Measurements from ENCODE around the gene CHAMP1.

CHAMP1 gene

DNA sequence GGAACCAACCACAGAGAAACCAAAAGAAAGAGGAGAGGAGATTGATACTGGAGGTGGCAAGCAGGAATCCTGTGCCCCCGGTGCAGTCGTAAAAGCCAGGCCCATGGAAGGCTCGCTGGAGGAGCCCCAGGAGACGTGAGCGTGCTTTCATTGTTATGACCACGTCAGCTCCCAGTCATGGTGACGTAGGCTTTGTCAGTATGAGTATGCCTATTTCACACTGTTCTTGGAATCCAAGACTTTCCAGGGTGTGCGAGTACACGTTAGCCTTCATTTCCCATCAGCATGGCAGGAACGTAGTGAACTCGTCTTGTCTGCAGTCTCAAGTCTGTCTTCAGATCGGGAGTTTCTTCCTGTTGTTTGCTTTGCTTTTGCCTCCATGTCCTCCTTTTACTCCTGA, 15.4 kb upstream of the CHAMP1 start:
- TF ChIP-seq, protein P1, sequence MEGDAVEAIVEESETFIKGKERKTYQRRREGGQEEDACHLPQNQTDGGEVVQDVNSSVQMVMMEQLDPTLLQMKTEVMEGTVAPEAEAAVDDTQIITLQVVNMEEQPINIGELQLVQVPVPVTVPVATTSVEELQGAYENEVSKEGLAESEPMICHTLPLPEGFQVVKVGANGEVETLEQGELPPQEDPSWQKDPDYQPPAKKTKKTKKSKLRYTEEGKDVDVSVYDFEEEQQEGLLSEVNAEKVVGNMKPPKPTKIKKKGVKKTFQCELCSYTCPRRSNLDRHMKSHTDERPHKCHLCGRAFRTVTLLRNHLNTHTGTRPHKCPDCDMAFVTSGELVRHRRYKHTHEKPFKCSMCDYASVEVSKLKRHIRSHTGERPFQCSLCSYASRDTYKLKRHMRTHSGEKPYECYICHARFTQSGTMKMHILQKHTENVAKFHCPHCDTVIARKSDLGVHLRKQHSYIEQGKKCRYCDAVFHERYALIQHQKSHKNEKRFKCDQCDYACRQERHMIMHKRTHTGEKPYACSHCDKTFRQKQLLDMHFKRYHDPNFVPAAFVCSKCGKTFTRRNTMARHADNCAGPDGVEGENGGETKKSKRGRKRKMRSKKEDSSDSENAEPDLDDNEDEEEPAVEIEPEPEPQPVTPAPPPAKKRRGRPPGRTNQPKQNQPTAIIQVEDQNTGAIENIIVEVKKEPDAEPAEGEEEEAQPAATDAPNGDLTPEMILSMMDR (conservative IDR thresholded peaks at IDR 0.05; ENCODE audit: low read depth, low read length), result no peak
- no peak overlapping the region for H3K4me3 ChIP-seq (ENCODE audit: low read length)
- no peak for DNase-seq (ENCODE audit: low read depth)

- TF ChIP-seq, protein P1 (conservative IDR thresholded peaks at IDR 0.05; ENCODE audit: low read depth, low read length), result no peak
- H3K4me3 ChIP-seq (ENCODE audit: low read length), result no peak overlapping the region
- no peak for DNase-seq (ENCODE audit: low read depth)
Observed at GRCh38 chr13:114299604-114300305, 14.5 kb upstream of the CHAMP1 start.

DNA sequence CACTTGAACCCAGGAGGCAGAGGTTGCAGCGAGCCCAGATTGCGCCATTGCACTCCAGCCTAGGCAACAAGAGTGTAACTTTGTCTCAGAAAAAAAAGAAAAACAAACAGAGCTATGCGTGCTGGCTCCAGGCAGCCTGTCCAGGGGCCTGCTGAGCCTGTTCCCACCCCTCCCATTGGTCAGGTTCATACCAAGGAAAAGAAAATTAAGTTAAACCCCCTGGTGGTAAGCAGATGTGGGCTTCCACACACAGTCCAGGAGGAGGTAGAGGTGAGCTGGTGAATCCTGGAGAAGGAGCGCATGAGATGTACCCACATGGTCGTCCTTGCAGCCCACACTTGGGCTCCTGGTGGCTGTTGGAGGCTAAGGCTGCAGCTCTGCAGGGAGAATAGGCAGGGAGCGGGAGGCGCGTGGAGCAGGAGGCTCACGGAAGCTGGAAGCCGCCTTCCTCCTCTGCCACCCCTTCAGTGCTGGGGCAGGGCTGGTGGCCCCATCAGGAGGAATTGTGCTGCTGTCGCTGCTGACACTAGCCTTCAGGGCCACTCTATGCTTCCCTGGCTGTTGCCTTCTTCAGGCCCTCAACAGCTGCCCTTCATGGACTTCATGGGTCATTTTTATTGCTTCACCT, 10.5 kb upstream of the CHAMP1 start:
- H3K4me3 ChIP-seq (ENCODE audit: low read length), result no peak overlapping the region
- TF ChIP-seq, protein P1 (conservative IDR thresholded peaks at IDR 0.05; ENCODE audit: low read depth, low read length), result no peak
- DNase-seq (ENCODE audit: low read depth), result no peak

- TF ChIP-seq, protein P1 (conservative IDR thresholded peaks at IDR 0.05; ENCODE audit: low read depth, low read length), result no peak
- no peak for DNase-seq (ENCODE audit: low read depth)
- no peak overlapping the region for H3K4me3 ChIP-seq (ENCODE audit: low read length)
Observed at GRCh38 chr13:114304346-114305034, 9.8 kb upstream of the CHAMP1 start.

- no peak for DNase-seq (ENCODE audit: low read depth)
- TF ChIP-seq, protein P1 (conservative IDR thresholded peaks at IDR 0.05; ENCODE audit: low read depth, low read length), result no peak
Observed at GRCh38 chr13:114309086-114309485, 5.2 kb upstream of the CHAMP1 start.

DNA sequence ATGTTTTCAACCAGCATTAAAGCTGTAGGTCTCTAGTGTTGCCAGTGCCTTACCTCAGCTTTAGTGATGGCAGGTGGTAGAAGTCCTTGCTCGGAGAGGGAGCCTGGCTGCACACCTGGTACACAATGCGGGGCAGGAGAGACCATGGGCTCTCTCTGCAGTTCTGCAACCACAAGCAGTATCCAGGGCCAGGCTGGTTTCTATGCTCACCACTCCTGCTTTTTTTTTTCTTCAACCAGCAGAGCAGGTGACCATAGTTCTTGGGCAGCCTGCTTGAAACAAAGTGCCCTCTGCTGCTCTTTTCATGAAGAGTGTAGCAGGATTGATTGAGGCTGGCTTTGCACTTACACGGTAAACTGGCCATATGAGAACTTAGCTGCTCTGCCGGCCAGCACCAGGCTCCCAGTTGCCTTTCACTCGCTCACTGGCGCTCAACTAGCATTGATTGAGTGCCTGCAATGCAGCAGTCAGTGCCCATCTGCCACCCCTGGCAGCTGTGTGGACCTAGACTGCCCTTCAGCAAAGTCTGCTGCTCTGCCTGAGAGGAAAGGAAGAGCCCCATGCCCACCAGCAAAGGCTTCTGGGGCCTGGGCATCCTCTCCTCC, 4.4 kb upstream of the CHAMP1 start:
- DNase-seq (ENCODE audit: low read depth), result no peak
- TF ChIP-seq, protein P1 (conservative IDR thresholded peaks at IDR 0.05; ENCODE audit: low read depth, low read length), result no peak
- no peak overlapping the region for H3K4me3 ChIP-seq (ENCODE audit: low read length)

More at GRCh38 chr13:114309086-114309485, 5.2 kb upstream of the CHAMP1 start:
- no peak overlapping the region for H3K4me3 ChIP-seq (ENCODE audit: low read length)
